CD4-positive, alpha-beta T cell treated with Interleukin-17A for 4 hours (primary cell): ENCODE measurements around the gene TCEA3.

ENCODE experiments used
- DNase-seq: peaks from one replicate; pipeline ENCODE4 v3.0.0-alpha.2; 2020; ENCODE audit warnings: mixed read lengths

The TCEA3 gene

GRCh38 chr1:23366598-23366997, 58.0 kb downstream of the TCEA3 start:
- DNase-seq = no peak

DNA sequence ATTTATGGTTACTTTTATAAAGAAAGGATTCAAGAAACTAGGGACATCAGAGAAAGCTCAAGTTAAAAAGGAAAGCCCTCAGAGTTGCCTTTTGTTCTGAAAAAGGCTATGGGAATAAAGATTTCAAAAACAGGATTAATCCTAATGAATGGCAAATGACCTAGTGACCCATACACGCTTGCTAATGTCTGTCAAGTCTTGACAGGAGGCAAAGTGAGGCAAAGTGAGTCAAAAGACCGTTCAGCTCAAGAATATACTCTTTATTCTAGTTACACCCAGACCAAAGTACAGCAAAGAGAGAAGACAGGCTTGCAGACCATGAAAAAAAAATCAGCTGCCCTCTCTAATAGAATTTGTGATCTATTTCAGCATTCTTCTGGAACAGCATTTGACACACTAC, 58.4 kb downstream of the TCEA3 start:
- no peak for DNase-seq

DNA sequence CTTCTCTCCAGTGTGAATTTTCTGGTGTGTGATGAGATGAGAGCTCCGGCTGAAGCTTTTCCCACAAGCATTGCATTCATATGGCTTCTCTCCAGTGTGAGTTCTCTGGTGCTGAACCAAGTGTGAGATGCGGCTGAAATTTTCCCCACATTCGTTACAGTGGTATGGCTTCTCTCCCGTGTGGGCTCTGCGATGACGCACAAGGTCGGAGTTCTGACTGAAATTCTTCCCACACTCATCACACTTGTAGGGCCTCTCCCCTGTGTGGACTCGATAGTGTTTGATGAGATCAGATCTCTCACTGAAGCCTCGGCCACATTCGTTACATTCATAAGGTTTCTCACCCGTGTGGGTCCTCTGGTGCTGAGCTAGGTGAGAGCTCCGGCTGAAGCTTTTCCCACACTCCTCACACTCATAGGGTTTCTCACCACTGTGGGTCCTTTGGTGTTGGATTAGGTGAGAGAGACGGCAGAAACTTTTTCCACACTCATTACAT, 62.3 kb downstream of the TCEA3 start:
- no peak for DNase-seq

DNA sequence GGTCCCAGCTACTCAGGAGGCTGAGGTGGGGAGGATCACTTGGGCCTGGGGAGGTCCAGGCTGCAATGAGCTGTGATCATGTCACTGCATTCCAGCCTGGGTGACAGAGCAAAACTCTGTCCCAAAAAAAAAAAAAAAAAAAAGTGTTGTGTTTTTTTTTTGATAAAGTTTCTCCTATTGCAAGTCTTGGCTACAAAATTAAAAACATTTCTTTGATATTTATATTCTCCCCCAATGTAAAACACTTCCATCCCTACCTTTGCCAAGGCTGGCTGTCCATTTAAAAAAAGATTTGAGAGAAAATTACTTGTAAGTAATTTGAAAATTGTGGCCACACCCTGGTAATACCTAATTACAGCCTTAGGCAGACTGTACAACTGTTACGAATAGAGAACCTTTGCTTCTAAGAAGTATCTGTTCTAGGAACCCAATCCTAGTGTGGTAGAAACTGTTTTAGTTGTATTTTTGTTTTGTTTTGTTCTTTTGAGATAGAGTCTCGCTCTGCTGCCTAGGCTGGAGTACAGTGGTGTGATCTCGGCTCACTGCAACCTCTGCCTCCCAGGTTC, 66.2 kb downstream of the TCEA3 start:
- DNase-seq = no peak

DNA sequence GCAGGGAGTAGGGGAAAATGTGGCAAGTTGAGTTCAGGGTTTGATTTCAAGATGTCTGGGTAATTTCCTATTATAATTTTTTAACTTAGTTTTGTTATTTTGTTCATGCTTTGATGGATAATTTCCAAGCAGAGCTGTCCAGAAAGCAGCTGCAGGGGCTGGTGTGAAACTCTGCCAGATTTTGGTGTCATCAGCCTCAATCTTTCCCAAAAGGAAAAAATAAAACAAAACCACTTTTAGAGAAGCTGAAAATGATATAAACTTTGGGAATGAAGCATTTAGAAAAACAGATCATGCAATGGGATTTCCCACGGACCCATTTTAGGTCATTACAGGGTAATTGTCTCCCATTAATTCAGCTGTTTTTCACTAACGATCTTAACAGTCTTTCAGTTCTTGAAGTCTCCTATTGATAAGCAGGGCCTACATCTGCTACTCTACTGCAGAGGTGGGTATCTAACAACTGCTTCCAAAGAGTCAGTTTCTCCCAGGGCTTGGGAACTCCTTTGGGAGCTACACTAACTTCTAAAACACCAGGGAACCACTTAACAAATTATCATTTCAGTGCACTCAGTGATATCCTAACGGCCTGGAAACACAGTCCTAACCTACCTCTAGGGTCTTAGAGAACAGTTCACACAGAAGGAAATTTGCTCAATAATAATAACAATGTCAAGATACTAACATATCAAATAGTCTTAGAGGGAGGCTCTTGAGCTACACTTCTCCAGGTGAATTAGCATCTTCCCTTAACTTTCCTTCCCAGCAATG, 67.2 kb downstream of the TCEA3 start:
- no peak for DNase-seq

- DNase-seq = no peak
Observed at GRCh38 chr1:23356471-23357137, 67.9 kb downstream of the TCEA3 start.

- no peak for DNase-seq
Observed at GRCh38 chr1:23354245-23354644, 70.3 kb downstream of the TCEA3 start.

GRCh38 chr1:23352096-23352695, 72.4 kb downstream of the TCEA3 start:
- no peak for DNase-seq

DNA sequence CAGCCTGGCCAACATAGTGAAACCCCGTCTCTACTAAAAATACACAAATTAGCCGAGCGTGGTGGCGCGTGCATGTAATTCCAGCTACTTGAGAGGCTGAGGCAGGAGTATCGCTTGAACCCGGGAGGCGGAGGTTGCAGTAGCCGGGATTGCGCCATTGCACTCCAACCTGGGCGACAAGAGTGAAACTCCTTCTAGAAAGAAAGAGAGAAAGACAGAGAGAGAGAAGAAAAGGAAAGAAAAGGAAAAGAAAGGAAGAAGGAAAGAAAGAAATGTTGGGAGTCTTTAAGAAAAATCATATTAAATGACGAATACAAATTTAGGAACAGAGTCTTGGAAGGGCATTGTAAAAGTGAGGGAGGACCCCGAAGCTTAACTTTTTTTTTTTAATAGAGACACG, 78.6 kb downstream of the TCEA3 start:
- no peak for DNase-seq

DNA sequence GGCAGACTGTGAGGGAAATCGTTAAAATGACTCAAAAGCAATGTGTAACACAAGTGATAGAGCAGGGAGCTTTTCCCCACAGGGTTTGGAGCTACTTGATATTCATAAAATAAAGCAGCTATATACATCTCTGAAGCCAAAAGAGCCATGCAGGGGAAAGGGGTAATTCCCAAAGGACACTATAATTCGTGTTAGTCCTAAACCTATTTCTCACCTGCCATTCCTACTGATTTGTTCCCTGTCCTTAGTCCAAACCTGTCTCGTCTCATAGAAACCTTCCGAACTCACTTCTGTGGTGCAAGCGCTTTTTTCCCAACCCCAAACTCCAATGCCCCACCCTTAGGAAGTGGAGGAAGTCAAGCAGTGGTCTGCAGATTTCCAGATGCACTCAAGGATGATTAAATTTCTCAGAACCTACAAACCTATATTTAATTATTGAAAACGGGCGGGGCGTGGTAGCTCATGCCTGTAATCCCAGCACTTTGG, 79.5 kb downstream of the TCEA3 start:
- DNase-seq = no peak

DNA sequence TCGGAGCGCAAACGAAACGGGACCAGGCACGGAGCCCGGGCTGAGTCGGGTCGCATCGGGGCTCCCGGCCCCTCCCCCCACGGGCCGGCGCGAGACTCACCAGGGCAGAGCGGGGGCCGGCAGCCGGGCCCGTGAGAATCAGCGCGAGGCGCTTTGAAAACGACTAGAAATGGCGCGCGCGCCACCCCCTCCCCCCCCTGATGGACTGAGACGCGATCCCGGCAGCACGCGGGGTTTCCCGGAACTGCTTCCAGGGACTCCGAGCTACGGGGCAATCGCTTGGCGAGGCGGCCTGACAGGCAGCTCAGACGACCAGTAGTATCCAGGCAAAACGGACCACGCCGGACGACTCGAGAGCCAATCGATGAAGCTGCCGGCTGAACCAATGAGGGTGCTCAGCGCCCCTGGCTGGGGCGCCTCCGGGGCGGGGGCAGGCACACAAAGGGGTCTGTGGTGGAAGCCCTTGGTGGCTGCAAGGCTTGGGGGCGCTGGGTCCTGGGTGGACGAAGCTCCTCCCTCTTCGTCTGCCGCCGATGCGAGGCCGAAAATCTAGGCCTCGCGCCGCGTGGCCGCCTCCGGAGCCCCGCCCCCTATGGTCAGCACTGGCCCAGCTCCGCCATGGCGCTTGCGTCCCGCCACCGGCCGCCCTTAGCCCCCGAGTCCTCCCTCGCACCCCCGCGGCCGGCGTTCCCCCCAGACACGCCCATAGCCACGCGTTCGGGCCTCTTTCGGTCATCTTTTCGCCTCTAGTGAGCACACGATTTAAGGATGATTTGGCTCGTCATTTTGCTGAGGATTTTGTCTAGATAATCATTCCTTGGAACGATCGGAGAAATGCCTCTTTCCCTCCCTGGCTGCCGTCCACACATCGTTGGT, 80.2 kb downstream of the TCEA3 start, which contains the start of gene HNRNPR:
Gene HNRNPR, minus strand, starts transcription at position 174 of the 876 bp plus-strand sequence. CDS start 3,276 bp downstream, outside the sequence.
- peak; percentile 98 for DNase-seq

GRCh38 chr1:23343221-23344110, 81.1 kb downstream of the TCEA3 start:
- DNase-seq = peak; percentile 30

DNA sequence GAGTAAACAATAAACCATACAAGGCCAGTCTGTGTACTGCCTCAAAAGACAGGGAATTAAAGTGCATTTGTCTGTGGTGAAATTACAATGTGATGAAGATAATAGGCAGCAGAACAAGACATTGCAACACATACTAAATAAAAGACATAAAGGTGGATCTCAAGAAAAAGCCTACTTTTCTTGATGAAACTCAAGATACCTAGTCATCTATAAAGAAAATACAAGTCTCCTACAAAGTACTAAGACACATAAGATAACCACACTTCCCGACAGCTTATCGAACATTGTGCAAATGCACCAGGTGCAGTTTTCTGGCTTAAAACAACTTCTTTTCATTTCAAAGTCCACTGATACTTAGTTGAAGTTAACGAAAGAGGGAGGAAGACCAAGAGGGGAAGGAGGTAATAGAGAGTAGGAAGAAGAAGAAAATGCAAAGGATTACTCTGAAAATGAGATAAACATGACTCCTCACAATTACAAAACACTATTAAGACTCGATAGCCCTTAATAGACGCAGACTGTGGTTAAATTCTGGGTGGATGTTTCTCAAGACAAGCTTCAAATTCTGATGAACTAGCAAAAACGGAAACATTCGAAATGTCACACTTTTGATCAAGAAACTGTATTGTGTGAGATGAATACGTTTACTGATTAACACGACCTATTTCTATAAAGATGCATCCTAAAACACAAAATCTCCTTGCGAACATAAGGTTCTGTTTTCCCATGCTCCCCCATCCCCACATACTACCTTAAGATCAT, 82.4 kb downstream of the TCEA3 start:
- no peak for DNase-seq

GRCh38 chr1:23339632-23340031, 84.9 kb downstream of the TCEA3 start:
- DNase-seq = no peak

- no peak for DNase-seq
Observed at GRCh38 chr1:23337869-23338268, 86.7 kb downstream of the TCEA3 start.

GRCh38 chr1:23331713-23332112, 92.8 kb downstream of the TCEA3 start:
- no peak for DNase-seq
